Measurements from ENCODE around the gene PRRC2B.
A peak's percentile ranks its signal among the peaks of the same experiment; 100 is the strongest.

PRRC2B gene

GRCh38 chr9:131496844-131497405 is 103.0 kb downstream of the PRRC2B start:
- CTCF ChIA-PET: no interaction called here
- TF ChIP-seq CTCF (conservative IDR thresholded peaks at IDR 0.05; ENCODE audit: low read depth): no peak
- H3K27ac ChIP-seq: peak overlapping the region; percentile 20
- POLR2A ChIA-PET (ENCODE audit: low non-redundant PET): no interaction called here
- DNase-seq (ENCODE audit: low spot score): no peak

- peak overlapping the region; percentile 7; the same call in 1 of the 2 replicates for H3K27ac ChIP-seq
- TF ChIP-seq CTCF (conservative IDR thresholded peaks at IDR 0.05; ENCODE audit: low read depth): no peak
- no peak for DNase-seq (ENCODE audit: low spot score)
- ChIA-PET POLR2A (ENCODE audit: low non-redundant PET) (no interaction called here), CTCF (interaction anchor here (0.7 to 1.6 kb wide), 2 partner anchors 7 to 318 kb away, joined by 3 to 5 read pairs; no protein-coding TSS in a partner anchor)
These were observed 105.4 kb downstream of the PRRC2B start for GRCh38 chr9:131499254-131499767.

GRCh38 chr9:131500377-131500776 is 106.5 kb downstream of the PRRC2B start:
- DNase-seq (ENCODE audit: low spot score): peak; percentile 21
- H3K27ac ChIP-seq: peak overlapping the region; percentile 55
- POLR2A ChIA-PET (ENCODE audit: low non-redundant PET): interaction anchor here (0.5 to 0.6 kb wide), 2 partner anchors 150 to 1072 kb away, joined by 3 to 6 read pairs; no protein-coding TSS in a partner anchor
- CTCF ChIA-PET: interaction anchor here (1.0 to 1.6 kb wide), 4 partner anchors 9 to 164 kb away, joined by 3 to 5 read pairs (median 4); no protein-coding TSS in a partner anchor
- no peak for TF ChIP-seq CTCF (conservative IDR thresholded peaks at IDR 0.05; ENCODE audit: low read depth)

- POLR2A ChIA-PET (ENCODE audit: low non-redundant PET): interaction anchor here (0.5 to 0.6 kb wide), 2 partner anchors 150 to 1071 kb away, joined by 3 to 6 read pairs; no protein-coding TSS in a partner anchor
- DNase-seq (ENCODE audit: low spot score): peak; percentile 80
- CTCF ChIA-PET: interaction anchor here (1.0 to 1.6 kb wide), 4 partner anchors 9 to 165 kb away, joined by 3 to 5 read pairs (median 4); no protein-coding TSS in a partner anchor
- H3K27ac ChIP-seq: peak overlapping the region; percentile 55
- TF ChIP-seq CTCF (conservative IDR thresholded peaks at IDR 0.05; ENCODE audit: low read depth): no peak
These were observed 107.2 kb downstream of the PRRC2B start for GRCh38 chr9:131500939-131501541.

GRCh38 chr9:131502781-131503625 is 109.1 kb downstream of the PRRC2B start, which contains the start of gene POMT1:
Gene POMT1, plus strand, starts transcription at chr9:131502918. Its CDS starts 1,301 bp downstream, at chr9:131504219.
- ChIA-PET CTCF (interaction anchor here (0.7 to 1.1 kb wide), 5 partner anchors 10 to 252 kb away, joined by 3 to 4 read pairs (median 3); no protein-coding TSS in a partner anchor), POLR2A (ENCODE audit: low non-redundant PET) (interaction anchor here (1.0 kb wide), 1 partner anchor 9 kb away, joined by 3 read pairs; no protein-coding TSS in a partner anchor)
- H3K27ac ChIP-seq: peak within 1 kb of the TSS; percentile 55
- TF ChIP-seq CTCF (conservative IDR thresholded peaks at IDR 0.05; ENCODE audit: low read depth): no peak
- DNase-seq (ENCODE audit: low spot score): peak; percentile 96
